Parathyroid adenoma (tissue), 2 donors: ENCODE measurements around the gene SOX12.

Experiments used
- H2AFZ ChIP-seq: fragments of 300-600 bp; sonication (generic); one replicate; pipeline ENCODE4 v1.7.0; 2017; ENCODE audit warnings: antibody characterized with exemption, mild to moderate bottlenecking
- H3K27ac ChIP-seq: fragments of 300-600 bp; sonication (generic); one replicate; pipeline ENCODE4 v1.7.0; 2017
- H3K27me3 ChIP-seq: fragments of 300-600 bp; sonication (generic); one replicate; pipeline ENCODE4 v1.7.0; 2017; ENCODE audit warnings: low read length; ENCODE audit not compliant: control insufficient read depth, insufficient read depth
- H3K36me3 ChIP-seq: fragments of 300-600 bp; sonication (generic); one replicate; pipeline ENCODE4 v1.7.0; 2017; ENCODE audit warnings: low read length; ENCODE audit not compliant: control insufficient read depth, insufficient read depth
- H3K4me1 ChIP-seq: fragments of 300-600 bp; sonication (generic); one replicate; pipeline ENCODE4 v1.7.0; 2017; ENCODE audit warnings: control low read depth
- H3K4me2 ChIP-seq: fragments of 300-600 bp; sonication (generic); one replicate; pipeline ENCODE4 v1.7.0; 2017; ENCODE audit warnings: low read length
- H3K4me3 ChIP-seq: fragments of 300-600 bp; sonication (generic); one replicate; pipeline ENCODE4 v1.7.0; 2017; ENCODE audit warnings: low read depth, low read length
- H3K79me2 ChIP-seq: fragments of 300-600 bp; sonication (generic); one replicate; pipeline ENCODE4 v1.7.0; 2017; ENCODE audit warnings: control low read depth
- H3K9ac ChIP-seq: fragments of 300-600 bp; sonication (generic); one replicate; pipeline ENCODE4 v1.7.0; 2017; ENCODE audit warnings: mild to moderate bottlenecking
- H3K9me3 ChIP-seq: fragments of 300-600 bp; sonication (generic); one replicate; pipeline ENCODE4 v1.7.0; 2017; ENCODE audit warnings: low read length; ENCODE audit not compliant: control insufficient read depth
- CTCF ChIP-seq: fragments of 300-600 bp; sonication (generic); IDR thresholded peaks from one replicate; pipeline ENCODE4 v1.7.0; 2017; ENCODE audit warnings: antibody characterized with exemption, mild to moderate bottlenecking
- donor health status: primary hyperparathyroidism.

Gene SOX12

DNA sequence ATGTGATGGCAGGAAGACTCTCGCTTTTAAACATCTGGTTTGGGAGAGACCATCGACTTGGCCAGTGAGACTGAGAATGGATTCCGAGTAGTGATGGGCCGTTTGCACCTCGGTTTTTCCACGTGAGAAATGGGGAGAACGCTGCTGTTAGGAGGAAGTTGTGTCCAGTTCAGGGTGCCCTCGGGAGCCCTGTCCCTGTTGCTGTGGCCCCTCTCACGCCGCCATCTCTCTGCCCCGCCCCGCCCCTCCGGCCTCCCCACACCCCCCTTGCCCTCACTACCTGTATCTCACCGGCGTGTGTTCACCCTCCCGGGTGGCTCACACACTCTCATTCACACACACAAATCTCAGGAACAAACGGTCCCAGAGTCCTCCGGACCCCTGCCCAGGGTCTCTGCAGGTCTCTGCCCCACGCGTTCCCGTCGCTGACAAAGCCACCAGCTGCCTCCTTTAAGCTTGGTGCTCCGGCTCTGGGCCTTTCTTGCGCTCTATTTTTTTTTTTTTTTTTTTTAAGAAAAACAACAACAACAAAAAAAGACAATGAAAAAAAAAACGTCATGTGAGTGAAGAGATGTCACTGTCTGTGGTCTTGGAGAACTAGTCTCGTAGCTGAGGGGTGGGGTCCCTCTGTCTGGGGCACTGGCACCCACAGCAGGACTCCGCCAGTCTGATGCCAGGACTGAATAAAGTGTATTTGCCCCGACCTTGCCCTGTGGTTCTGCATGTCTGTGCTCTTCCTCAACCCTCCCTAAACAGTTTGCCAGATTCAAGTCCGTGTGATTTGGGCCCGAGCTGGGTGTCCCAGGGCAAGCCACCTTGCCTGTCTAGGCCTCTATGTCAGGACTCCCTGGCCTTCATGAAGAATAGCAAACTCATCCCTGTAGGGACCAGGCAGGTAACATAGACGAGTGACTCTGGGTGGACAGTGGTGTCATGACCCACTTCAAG is 2.9 kb downstream of the SOX12 start:
- Histone ChIP-seq H2AFZ (no peak overlapping the region), H3K4me2 (peak overlapping the region; percentile 76), H3K9ac (no peak overlapping the region), H3K79me2 (no peaks in the 10 kb centered on the region), H3K4me3 (peak overlapping the region; percentile 83), H3K27me3 (no peaks in the 10 kb centered on the region), H3K27ac (peak overlapping the region; percentile 79), H3K9me3 (no peaks in the 10 kb centered on the region), H3K36me3 (no peaks in the 10 kb centered on the region), H3K4me1 (peaks cover 14% of the 10 kb centered on the region)
- no peak for TF ChIP-seq CTCF

GRCh38 chr20:328975-329695 is 3.8 kb downstream of the SOX12 start:
- H3K4me1 ChIP-seq = peaks cover 14% of the 10 kb centered on the region
- peak overlapping the region; percentile 39 for H3K27ac ChIP-seq
- no peaks in the 10 kb centered on the region for H3K36me3 ChIP-seq
- no peak for TF ChIP-seq CTCF
- H2AFZ ChIP-seq = no peak overlapping the region
- no peaks in the 10 kb centered on the region for H3K9me3 ChIP-seq
- no peaks in the 10 kb centered on the region for H3K79me2 ChIP-seq
- no peak overlapping the region for H3K4me2 ChIP-seq
- H3K27me3 ChIP-seq = no peaks in the 10 kb centered on the region
- H3K4me3 ChIP-seq = no peak overlapping the region
- no peak overlapping the region for H3K9ac ChIP-seq

- peak overlapping the region; percentile 39 for H3K27ac ChIP-seq
- H3K4me3 ChIP-seq = no peak overlapping the region
- H3K4me2 ChIP-seq = no peak overlapping the region
- H3K4me1 ChIP-seq = peaks cover 14% of the 10 kb centered on the region
- H2AFZ ChIP-seq = no peak overlapping the region
- H3K9ac ChIP-seq = no peak overlapping the region
- no peaks in the 10 kb centered on the region for H3K27me3 ChIP-seq
- H3K9me3 ChIP-seq = no peaks in the 10 kb centered on the region
- no peak for TF ChIP-seq CTCF
- no peaks in the 10 kb centered on the region for H3K36me3 ChIP-seq
- no peaks in the 10 kb centered on the region for H3K79me2 ChIP-seq
Measured at GRCh38 chr20:329851-330232, 4.5 kb downstream of the SOX12 start.

- Histone ChIP-seq H3K27me3 (no peaks in the 10 kb centered on the region), H3K36me3 (no peaks in the 10 kb centered on the region), H2AFZ (no peak overlapping the region), H3K4me3 (no peak overlapping the region), H3K4me2 (no peak overlapping the region), H3K9ac (no peak overlapping the region), H3K9me3 (no peaks in the 10 kb centered on the region), H3K79me2 (peaks cover under 1% of the 10 kb centered on the region), H3K27ac (peak overlapping the region; percentile 39), H3K4me1 (peaks cover 14% of the 10 kb centered on the region)
- TF ChIP-seq CTCF = peak; percentile 91
Measured at GRCh38 chr20:330233-331149, 5.1 kb downstream of the SOX12 start.
